Sigmoid colon (tissue), 4 donors: ENCODE results near the gene NMRK2.

Source experiments
- POLR2A ChIP-seq, 2 donors: fragments of 450-650 bp; IDR thresholded peaks; one replicate each; pipeline ENCODE4 v1.6.1; 2016; ENCODE audit warnings: antibody characterized with exemption in 2 of 2, mild to moderate bottlenecking in 2 of 2, moderate library complexity in 2 of 2
- POLR2AphosphoS5 ChIP-seq, 4 donors: sonication (generic); formaldehyde crosslinking; IDR thresholded peaks; one replicate each; pipeline ENCODE4 v1.6.1; 2017; ENCODE audit warnings: antibody characterized with exemption in 4 of 4
- TF ChIP-seq, protein P1 (sequence below), 4 experiments: fragments of 450-650 bp in 3 of 4; fragments of 200-600 bp in 1 of 4; IDR thresholded peaks; one replicate each; pipeline ENCODE4 v1.5.1; 2016 to 2019; ENCODE audit warnings: antibody characterized with exemption in 4 of 4, mild to moderate bottlenecking in 3 of 4, moderate library complexity in 2 of 4

DNA sequence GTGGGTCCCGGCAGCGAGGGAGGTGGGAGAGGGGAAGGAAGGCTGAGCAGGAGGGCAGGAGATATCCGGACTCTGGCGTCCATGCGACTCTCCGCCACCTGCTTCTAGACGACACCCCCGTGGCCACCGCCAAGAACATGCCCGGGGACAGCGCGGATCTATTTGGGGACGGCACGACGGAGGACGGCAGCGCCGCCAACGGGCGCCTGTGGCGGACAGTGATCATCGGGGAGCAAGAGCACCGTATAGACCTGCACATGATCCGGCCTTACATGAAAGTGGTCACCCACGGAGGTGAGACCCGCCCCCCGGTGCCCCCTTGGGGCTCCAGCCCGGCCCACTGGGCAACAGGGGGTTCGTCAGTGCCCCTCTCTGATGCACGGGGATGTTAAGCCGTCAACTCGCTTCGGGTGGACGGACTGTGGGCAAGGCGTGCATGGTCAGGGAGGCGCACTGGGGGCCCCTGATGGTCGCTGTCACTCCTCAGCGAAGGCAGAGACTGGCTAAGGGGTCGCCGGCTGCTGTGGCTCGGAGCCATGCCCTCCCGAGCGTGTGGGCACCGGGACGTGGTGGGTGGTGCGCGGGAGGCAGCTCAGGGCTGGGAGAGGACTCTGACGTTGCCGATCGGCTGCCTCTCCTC is 25.1 kb upstream of the NMRK2 start:
- no peak for TF ChIP-seq POLR2A (IDR thresholded peaks at IDR 0.05)
- no peak for TF ChIP-seq POLR2AphosphoS5 (IDR thresholded peaks at IDR 0.05)
- TF ChIP-seq, protein P1, sequence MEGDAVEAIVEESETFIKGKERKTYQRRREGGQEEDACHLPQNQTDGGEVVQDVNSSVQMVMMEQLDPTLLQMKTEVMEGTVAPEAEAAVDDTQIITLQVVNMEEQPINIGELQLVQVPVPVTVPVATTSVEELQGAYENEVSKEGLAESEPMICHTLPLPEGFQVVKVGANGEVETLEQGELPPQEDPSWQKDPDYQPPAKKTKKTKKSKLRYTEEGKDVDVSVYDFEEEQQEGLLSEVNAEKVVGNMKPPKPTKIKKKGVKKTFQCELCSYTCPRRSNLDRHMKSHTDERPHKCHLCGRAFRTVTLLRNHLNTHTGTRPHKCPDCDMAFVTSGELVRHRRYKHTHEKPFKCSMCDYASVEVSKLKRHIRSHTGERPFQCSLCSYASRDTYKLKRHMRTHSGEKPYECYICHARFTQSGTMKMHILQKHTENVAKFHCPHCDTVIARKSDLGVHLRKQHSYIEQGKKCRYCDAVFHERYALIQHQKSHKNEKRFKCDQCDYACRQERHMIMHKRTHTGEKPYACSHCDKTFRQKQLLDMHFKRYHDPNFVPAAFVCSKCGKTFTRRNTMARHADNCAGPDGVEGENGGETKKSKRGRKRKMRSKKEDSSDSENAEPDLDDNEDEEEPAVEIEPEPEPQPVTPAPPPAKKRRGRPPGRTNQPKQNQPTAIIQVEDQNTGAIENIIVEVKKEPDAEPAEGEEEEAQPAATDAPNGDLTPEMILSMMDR (IDR thresholded peaks at IDR 0.05) = no peak
